ENCODE results near the gene MIPOL1.

MIPOL1 gene

GRCh38 chr14:37165794-37166193, 31.9 kb upstream of the MIPOL1 start:
- H3K4me3 Mint-ChIP-seq = no peak overlapping the region
- TF ChIP-seq, protein P1, sequence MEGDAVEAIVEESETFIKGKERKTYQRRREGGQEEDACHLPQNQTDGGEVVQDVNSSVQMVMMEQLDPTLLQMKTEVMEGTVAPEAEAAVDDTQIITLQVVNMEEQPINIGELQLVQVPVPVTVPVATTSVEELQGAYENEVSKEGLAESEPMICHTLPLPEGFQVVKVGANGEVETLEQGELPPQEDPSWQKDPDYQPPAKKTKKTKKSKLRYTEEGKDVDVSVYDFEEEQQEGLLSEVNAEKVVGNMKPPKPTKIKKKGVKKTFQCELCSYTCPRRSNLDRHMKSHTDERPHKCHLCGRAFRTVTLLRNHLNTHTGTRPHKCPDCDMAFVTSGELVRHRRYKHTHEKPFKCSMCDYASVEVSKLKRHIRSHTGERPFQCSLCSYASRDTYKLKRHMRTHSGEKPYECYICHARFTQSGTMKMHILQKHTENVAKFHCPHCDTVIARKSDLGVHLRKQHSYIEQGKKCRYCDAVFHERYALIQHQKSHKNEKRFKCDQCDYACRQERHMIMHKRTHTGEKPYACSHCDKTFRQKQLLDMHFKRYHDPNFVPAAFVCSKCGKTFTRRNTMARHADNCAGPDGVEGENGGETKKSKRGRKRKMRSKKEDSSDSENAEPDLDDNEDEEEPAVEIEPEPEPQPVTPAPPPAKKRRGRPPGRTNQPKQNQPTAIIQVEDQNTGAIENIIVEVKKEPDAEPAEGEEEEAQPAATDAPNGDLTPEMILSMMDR (IDR thresholded peaks at IDR 0.05) = no peak
- H3K27me3 Mint-ChIP-seq (ENCODE audit: low read depth, poor library complexity) = peaks cover 3% of the 10 kb centered on the region
- no peak for DNase-seq
- peaks cover 4% of the 10 kb centered on the region for H3K4me1 Mint-ChIP-seq
- H3K36me3 Mint-ChIP-seq (ENCODE audit: low read depth) = peaks cover 12% of the 10 kb centered on the region
- peaks cover 15% of the 10 kb centered on the region for H3K9me3 Mint-ChIP-seq
- no peak overlapping the region for H3K27ac Mint-ChIP-seq

DNA sequence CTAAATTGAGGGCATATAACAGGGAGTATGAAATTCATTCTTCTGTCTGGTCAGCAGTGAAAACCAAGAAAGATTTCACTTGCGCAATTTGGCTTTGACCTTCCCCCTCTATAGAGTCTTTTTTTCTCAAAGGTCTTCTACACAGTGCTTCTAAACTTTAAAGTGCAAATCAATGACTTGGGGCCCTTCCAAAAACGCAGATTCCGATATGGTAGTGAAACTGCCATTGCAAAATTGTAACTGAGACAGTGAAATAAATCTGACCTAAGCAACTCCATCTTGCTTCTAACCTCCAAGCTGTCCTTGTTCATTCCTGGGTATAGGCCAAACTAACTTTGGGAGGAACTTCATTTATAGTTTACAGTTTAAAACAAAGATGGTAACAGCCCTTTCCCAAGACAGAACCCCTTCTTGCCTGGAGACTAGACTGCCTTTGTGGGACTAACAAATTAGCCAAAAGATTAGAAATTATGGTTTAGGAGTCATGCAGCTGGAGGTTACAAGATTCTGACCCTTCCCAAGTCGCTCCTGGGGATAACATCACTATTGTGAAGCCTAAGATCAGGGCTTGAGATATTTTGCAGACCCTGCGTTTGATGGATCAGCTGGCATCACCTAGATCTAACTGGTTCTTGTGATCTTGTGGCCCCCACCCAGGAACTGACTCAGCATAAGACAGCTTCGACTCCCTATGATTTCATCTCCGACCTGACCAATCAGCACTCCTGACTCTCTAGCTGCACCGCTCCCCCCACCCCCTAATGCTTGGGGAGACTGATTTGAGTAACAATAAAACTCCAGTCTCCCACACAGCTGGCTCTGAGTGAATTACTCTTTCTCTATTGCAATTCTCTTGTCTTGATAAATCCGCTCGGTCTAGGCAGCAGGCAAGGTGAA, 30.3 kb upstream of the MIPOL1 start:
- H3K4me1 Mint-ChIP-seq = peaks cover 10% of the 10 kb centered on the region
- no peak overlapping the region for H3K4me3 Mint-ChIP-seq
- H3K9me3 Mint-ChIP-seq = peaks cover 2% of the 10 kb centered on the region
- peaks cover 1% of the 10 kb centered on the region for H3K36me3 Mint-ChIP-seq (ENCODE audit: low read depth)
- no peaks in the 10 kb centered on the region for H3K27me3 Mint-ChIP-seq (ENCODE audit: low read depth, poor library complexity)
- TF ChIP-seq, protein P1 (IDR thresholded peaks at IDR 0.05) = no peak
- no peak for DNase-seq
- H3K27ac Mint-ChIP-seq = no peak overlapping the region

GRCh38 chr14:37168721-37169120, 29.0 kb upstream of the MIPOL1 start:
- TF ChIP-seq, protein P1 (IDR thresholded peaks at IDR 0.05) = no peak
- H3K36me3 Mint-ChIP-seq (ENCODE audit: low read depth) = no peaks in the 10 kb centered on the region
- H3K9me3 Mint-ChIP-seq = no peaks in the 10 kb centered on the region
- peaks cover 19% of the 10 kb centered on the region for H3K4me1 Mint-ChIP-seq
- no peak overlapping the region for H3K27ac Mint-ChIP-seq
- no peak for DNase-seq
- no peak overlapping the region for H3K4me3 Mint-ChIP-seq
- no peaks in the 10 kb centered on the region for H3K27me3 Mint-ChIP-seq (ENCODE audit: low read depth, poor library complexity)

GRCh38 chr14:37170237-37170636, 27.5 kb upstream of the MIPOL1 start:
- no peak for DNase-seq
- TF ChIP-seq, protein P1 (IDR thresholded peaks at IDR 0.05) = no peak
- no peaks in the 10 kb centered on the region for H3K9me3 Mint-ChIP-seq

DNA sequence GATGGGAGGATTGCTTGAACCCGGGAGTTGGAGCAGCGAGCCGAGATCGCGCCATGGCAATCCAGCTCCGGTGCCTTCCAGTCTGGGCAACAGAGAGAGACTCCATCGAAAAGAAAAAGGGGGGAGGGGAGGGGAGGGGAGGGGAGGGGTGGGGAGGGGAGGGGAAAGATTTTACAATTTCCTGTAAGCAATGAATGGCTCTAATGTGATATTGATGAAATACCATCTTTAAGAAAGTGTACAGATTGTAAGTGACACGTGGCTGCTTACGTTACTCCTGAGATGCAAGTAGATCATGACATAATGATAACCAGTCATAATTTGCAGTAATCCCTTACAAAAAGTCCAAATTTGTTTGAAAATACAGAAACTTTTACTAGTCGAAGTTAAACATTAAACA, 26.7 kb upstream of the MIPOL1 start:
- H3K9me3 Mint-ChIP-seq = no peaks in the 10 kb centered on the region
- H3K36me3 Mint-ChIP-seq (ENCODE audit: low read depth) = no peaks in the 10 kb centered on the region
- peaks cover 33% of the 10 kb centered on the region for H3K4me1 Mint-ChIP-seq
- no peak overlapping the region for H3K27ac Mint-ChIP-seq
- no peaks in the 10 kb centered on the region for H3K27me3 Mint-ChIP-seq (ENCODE audit: low read depth, poor library complexity)
- TF ChIP-seq, protein P1 (IDR thresholded peaks at IDR 0.05) = no peak
- no peak for DNase-seq
- no peak overlapping the region for H3K4me3 Mint-ChIP-seq

More at GRCh38 chr14:37170237-37170636, 27.5 kb upstream of the MIPOL1 start:
- no peaks in the 10 kb centered on the region for H3K27me3 Mint-ChIP-seq (ENCODE audit: low read depth, poor library complexity)
- no peak overlapping the region for H3K27ac Mint-ChIP-seq
- peaks cover 33% of the 10 kb centered on the region for H3K4me1 Mint-ChIP-seq
- H3K36me3 Mint-ChIP-seq (ENCODE audit: low read depth) = no peaks in the 10 kb centered on the region
- H3K4me3 Mint-ChIP-seq = peak overlapping the region; percentile 63

DNA sequence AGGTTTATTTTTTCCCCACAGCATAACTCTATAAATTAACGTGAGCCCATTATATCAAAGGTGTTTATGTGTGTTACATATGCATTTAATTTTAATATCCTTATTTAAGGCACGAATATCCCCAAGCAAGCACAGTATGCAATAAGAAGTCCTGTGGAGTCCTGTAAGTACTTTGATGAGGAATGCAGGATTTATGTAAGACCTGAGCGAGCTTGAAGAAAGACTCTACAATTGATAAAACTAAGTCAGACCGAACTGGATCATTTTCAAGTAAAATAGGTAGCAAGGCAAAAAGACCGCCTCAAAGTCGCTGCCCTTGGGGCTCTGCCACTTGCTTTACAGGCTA, 26.1 kb upstream of the MIPOL1 start:
- peaks cover 33% of the 10 kb centered on the region for H3K4me1 Mint-ChIP-seq
- no peak for DNase-seq
- H3K9me3 Mint-ChIP-seq = no peaks in the 10 kb centered on the region
- peak overlapping the region; percentile 99 for H3K27ac Mint-ChIP-seq
- no peaks in the 10 kb centered on the region for H3K27me3 Mint-ChIP-seq (ENCODE audit: low read depth, poor library complexity)
- H3K36me3 Mint-ChIP-seq (ENCODE audit: low read depth) = no peaks in the 10 kb centered on the region
- peak overlapping the region; percentile 94 for H3K4me3 Mint-ChIP-seq
- TF ChIP-seq, protein P1 (IDR thresholded peaks at IDR 0.05) = no peak
